ENCODE data around the gene SNN. TPM values are rescaled to one million over a fixed set of nuclear protein-coding genes. Genes with fewer than 3 reads are reported as not detected.

SNN gene
- total RNA-seq, 4 donors from 2014 or later, result 31.5 to 50.6 (median 36.3) TPM

DNA sequence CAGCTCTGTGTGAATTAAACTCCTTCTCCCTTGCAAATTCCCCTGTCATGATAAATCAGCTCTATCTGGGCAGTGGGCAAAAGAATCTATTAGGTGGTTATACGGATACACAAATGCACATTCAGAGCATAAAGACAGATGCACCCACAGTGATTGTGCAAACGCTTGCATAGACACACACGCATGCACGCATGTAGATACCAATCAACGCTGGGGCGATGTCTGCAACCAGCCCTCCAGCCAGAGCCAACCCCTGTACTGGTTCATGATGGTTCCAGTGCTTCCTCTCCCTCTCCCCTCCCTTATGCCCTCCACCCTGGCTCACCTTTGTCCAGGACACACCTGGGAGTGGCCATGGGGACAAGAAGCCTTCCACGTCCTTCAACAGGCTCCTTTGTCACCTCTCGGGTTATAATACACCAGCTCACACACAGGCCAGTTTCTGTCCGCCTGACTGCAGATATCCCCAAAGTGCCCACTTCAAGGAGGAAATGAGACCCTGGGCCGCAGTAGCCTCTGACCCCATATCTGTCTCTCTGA, 33.1 kb upstream of the SNN start:
- intact Hi-C loops (cut with DNase I), result no loop called here
- Histone ChIP-seq H3K4me3 (replicated peaks in 1 of 3) (no peak overlapping the region), H3K27ac (no peak overlapping the region), H3K4me1 (peaks cover 4 to 6% of the 10 kb centered on the region in 2 donors), H3K36me3 (no peaks in the 10 kb centered on the region), H3K27me3 (no peaks in the 10 kb centered on the region), H3K9me3 (no peaks in the 10 kb centered on the region)
- 88 to 93% methylated on average over 10 of the region's 10 CpGs for WGBS, 2 donors
- no peak for DNase-seq
- no peak for TF ChIP-seq POLR2A (IDR thresholded peaks at IDR 0.05)
- TF ChIP-seq, protein P1, sequence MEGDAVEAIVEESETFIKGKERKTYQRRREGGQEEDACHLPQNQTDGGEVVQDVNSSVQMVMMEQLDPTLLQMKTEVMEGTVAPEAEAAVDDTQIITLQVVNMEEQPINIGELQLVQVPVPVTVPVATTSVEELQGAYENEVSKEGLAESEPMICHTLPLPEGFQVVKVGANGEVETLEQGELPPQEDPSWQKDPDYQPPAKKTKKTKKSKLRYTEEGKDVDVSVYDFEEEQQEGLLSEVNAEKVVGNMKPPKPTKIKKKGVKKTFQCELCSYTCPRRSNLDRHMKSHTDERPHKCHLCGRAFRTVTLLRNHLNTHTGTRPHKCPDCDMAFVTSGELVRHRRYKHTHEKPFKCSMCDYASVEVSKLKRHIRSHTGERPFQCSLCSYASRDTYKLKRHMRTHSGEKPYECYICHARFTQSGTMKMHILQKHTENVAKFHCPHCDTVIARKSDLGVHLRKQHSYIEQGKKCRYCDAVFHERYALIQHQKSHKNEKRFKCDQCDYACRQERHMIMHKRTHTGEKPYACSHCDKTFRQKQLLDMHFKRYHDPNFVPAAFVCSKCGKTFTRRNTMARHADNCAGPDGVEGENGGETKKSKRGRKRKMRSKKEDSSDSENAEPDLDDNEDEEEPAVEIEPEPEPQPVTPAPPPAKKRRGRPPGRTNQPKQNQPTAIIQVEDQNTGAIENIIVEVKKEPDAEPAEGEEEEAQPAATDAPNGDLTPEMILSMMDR (IDR thresholded peaks at IDR 0.05), result no peak

DNA sequence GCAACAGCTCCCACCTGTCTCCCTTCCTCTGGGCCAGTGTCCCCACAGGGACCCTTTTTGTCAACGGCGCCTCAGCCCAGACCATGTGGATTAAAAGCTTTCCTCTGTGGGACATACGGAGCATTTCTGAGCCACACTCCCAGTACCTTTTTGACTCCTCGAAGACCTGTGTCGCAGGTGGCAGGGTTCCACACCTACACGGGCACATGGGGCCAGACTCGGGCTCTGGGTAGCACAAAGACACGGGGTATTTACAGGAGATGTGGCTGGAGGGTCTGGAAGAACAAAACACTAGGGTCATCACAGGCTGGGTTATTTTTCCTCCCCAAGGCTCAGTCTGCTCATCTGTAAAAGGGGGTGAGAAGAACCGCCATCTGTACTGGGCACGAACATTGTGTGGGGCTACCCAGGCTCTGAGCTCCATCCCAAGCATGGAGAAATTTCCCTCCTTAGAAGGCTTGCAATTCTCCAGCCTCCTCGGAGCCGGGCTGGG, 32.5 kb upstream of the SNN start:
- no peaks in the 10 kb centered on the region for H3K36me3 ChIP-seq
- no peak overlapping the region for H3K4me3 ChIP-seq (replicated peaks in 1 of 3)
- no peak for DNase-seq
- H3K27ac ChIP-seq, result no peak overlapping the region
- TF ChIP-seq POLR2A (IDR thresholded peaks at IDR 0.05), result no peak
- TF ChIP-seq, protein P1 (IDR thresholded peaks at IDR 0.05), result no peak
- no peaks in the 10 kb centered on the region for H3K27me3 ChIP-seq
- WGBS, 2 donors, result 76 to 82% methylated on average over 10 to 11 of the region's 12 CpGs
- intact Hi-C loops (cut with DNase I), result no loop called here
- H3K9me3 ChIP-seq, result no peaks in the 10 kb centered on the region
- H3K4me1 ChIP-seq, result peaks cover 7 to 10% of the 10 kb centered on the region in 2 donors

DNA sequence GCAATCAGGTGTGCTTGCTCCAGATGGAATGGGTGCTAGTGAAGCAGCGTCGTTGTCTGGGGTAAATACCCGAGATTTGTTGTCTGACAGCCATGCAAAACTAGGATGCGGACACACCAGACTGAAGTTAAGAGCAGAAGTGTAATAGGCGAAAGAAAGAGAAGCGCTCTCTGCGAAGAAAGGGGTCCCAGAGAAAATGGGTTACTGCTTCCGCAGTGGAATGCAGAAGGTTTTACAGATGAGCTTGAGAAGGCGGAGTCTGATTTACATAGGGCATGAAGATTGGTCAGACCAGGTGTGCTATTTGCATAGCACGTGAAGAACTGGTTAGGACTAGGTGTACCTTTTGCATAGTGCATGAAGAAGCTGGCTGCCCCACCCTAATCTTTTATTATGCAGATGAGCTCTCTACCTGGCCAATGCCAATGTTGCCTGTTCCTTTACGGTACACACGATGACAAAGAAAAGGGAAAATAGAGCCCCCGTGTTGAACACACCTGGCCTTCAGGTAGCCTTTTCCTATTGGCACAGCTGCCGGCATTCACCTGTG, 32.0 kb upstream of the SNN start:
- H3K9me3 ChIP-seq, result no peaks in the 10 kb centered on the region
- peak; percentile 61 to 70 for DNase-seq
- peaks cover 12 to 15% of the 10 kb centered on the region in 2 donors for H3K4me1 ChIP-seq
- 32 to 35% methylated on average over 14 of the region's 14 CpGs for WGBS, 2 donors
- H3K36me3 ChIP-seq, result no peaks in the 10 kb centered on the region
- no peaks in the 10 kb centered on the region for H3K27me3 ChIP-seq
- H3K4me3 ChIP-seq (replicated peaks in 1 of 3), result no peak overlapping the region
- intact Hi-C loops (cut with DNase I), result no loop called here
- peak overlapping the region in 1 of 3 donors; percentile 45 for H3K27ac ChIP-seq
- TF ChIP-seq POLR2A (IDR thresholded peaks at IDR 0.05), result peak in 1 of 2 donors; percentile 77
- TF ChIP-seq, protein P1 (IDR thresholded peaks at IDR 0.05), result no peak

DNA sequence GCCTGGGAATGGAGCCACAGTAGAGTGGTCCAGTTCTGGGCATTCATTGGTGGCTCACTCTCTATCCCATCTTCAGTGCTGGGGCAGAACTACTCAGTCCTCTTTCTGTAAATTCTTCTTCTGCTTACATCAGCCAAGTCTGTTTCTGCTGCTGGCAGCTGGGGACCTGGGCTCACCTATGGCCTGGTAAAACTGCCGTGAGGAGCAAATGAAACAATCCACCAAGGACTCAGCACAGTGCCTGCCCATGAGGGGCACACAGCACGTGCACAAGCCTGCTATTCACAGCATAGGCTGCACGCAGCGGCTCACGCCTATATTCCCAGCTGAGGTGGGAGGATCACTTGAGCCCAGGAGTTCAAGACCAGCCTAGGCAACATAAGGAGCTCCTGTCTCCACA, 30.9 kb upstream of the SNN start:
- H3K4me1 ChIP-seq, result peaks cover 15 to 21% of the 10 kb centered on the region in 2 donors
- no peaks in the 10 kb centered on the region for H3K27me3 ChIP-seq
- H3K9me3 ChIP-seq, result no peaks in the 10 kb centered on the region
- 86 to 90% methylated on average over 5 of the region's 5 CpGs for WGBS, 2 donors
- intact Hi-C loops (cut with DNase I), result no loop called here
- no peak for DNase-seq
- H3K27ac ChIP-seq, result no peak overlapping the region
- H3K36me3 ChIP-seq, result no peaks in the 10 kb centered on the region
- TF ChIP-seq POLR2A (IDR thresholded peaks at IDR 0.05), result no peak
- TF ChIP-seq, protein P1 (IDR thresholded peaks at IDR 0.05), result no peak
- no peak overlapping the region for H3K4me3 ChIP-seq (replicated peaks in 1 of 3)

DNA sequence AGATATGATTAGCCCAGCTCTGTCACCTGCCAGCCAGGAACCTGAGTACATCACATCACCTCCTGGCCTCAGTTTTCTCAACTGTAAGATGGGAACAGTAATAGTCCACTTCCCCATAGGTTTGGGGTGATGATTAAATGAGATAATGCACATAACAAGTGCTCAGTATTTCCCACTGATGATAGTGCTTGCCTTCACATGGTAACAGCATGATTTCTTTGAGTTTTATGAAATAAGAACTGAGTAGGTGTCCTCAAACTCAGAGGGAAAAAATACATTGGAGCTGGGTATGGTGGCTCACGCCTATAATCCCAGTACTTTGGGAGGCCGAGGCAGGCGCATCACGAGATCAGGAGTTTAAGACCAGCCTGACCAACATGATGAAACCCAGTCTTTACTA, 30.1 kb upstream of the SNN start:
- no peak for DNase-seq
- no peaks in the 10 kb centered on the region for H3K9me3 ChIP-seq
- intact Hi-C loops (cut with DNase I), result no loop called here
- H3K4me1 ChIP-seq, result peaks cover 15 to 21% of the 10 kb centered on the region in 2 donors
- 83 to 93% methylated on average over 4 of the region's 4 CpGs for WGBS, 2 donors
- H3K27me3 ChIP-seq, result no peaks in the 10 kb centered on the region
- H3K36me3 ChIP-seq, result no peaks in the 10 kb centered on the region
- TF ChIP-seq, protein P1 (IDR thresholded peaks at IDR 0.05), result no peak
- no peak for TF ChIP-seq POLR2A (IDR thresholded peaks at IDR 0.05)
- H3K27ac ChIP-seq, result no peak overlapping the region
- no peak overlapping the region for H3K4me3 ChIP-seq (replicated peaks in 1 of 3)
